GM13976 (cell line): Measurements from ENCODE around the gene STC2.

Experiments
- DNase-seq: peaks from one replicate; pipeline ENCODE4 v3.0.0; 2012; ENCODE audit warnings: low spot score
- in situ Hi-C: fragments of 300-500 bp; cut with MboI; formaldehyde crosslinking; loops from one replicate; pipeline ENCODE4 v1.12.0; 2022; ENCODE audit warnings: low sequenced_read_pairs, mixed read lengths, inconsistent platforms; ENCODE audit not compliant: unreplicated experiment
- TF ChIP-seq, protein P1 (sequence below): IDR thresholded peaks from 2 replicates; pipeline ENCODE4 v1.5.1; 2012; ENCODE audit warnings: borderline replicate concordance, mild to moderate bottlenecking; ENCODE audit not compliant: insufficient read depth; ENCODE audit errors: extremely low read depth, missing control alignments, control extremely low read depth

The STC2 gene

DNA sequence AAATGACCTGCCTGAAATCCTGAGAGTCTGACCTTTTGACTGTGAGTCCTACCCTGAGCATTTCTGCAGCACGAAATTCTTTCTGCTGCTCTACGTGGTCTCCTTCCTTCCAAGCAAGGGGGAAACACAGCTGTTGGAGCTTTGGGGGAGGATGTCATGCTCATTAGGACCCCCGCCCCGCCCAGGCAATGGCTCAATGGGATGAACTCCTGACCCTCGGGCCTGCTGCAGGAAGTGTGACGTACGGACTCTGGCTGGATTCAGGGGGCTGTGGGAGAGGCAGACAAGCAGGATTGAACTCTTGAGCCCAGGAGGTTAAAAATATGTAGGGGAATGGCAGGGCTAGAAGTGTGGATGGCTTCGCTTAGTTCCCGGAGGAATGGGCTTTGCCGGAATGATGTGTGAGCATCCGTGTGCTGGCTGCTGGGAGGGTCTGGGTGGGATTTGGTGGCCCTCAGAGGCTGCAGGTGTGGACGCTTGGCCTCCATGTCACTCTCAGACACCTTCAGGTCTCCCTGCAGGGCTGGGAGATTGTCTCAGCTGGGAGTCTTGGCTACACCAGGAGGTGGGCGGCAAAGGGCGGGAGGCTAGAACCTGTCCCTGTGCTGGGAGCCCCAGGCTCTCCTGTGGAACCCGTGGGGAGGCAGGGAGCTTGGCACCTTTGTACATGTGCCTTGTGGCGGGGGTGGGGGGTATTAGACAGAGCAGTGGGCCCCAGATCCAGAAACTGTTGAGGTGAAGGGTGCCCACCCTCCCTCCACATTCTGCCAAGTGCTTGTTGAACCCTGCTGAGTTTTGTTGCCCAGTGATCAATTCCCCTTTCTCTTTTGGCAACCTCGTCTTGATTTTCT, 26.3 kb downstream of the STC2 start:
- TF ChIP-seq, protein P1, sequence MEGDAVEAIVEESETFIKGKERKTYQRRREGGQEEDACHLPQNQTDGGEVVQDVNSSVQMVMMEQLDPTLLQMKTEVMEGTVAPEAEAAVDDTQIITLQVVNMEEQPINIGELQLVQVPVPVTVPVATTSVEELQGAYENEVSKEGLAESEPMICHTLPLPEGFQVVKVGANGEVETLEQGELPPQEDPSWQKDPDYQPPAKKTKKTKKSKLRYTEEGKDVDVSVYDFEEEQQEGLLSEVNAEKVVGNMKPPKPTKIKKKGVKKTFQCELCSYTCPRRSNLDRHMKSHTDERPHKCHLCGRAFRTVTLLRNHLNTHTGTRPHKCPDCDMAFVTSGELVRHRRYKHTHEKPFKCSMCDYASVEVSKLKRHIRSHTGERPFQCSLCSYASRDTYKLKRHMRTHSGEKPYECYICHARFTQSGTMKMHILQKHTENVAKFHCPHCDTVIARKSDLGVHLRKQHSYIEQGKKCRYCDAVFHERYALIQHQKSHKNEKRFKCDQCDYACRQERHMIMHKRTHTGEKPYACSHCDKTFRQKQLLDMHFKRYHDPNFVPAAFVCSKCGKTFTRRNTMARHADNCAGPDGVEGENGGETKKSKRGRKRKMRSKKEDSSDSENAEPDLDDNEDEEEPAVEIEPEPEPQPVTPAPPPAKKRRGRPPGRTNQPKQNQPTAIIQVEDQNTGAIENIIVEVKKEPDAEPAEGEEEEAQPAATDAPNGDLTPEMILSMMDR, result no peak
- in situ Hi-C loops, result loop anchor here (25.0 kb wide), 1 partner anchor 260 kb away; no protein-coding TSS in a partner anchor
- no peak for DNase-seq

DNA sequence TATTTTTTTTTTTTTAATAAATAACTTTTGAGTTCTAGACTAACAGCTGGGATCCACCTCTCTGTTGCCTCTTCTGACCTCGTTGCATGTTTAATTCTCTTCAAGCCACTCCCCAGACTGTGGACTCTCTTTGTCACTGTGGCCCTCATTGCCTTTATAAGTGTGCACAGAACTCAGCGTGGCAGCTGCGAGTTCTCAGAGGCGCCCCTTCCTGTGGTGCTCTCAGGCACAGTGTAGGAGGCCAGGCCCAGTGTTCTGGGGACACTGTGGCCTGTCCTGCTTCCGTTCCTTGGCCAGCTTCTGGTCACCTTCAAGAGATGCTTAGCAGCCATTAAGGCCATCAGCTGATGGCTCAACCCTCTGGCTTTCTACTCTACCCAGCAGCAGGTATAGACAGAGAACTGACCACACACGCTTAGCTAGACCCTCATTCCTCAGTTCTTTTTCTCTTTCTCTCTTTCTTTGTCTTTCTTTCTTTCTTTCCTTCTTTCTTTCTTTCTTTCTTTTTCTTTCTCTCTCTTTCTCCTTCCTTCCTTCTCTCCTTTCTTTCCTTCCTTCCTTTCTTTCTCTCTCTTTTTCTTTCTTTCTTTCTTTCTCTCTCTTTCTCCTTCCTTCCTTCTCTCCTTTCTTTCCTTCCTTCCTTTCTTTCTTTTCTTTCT, 27.7 kb downstream of the STC2 start:
- TF ChIP-seq, protein P1, result no peak
- in situ Hi-C loops, result loop anchor here (25.0 kb wide), 1 partner anchor 262 kb away; no protein-coding TSS in a partner anchor

DNA sequence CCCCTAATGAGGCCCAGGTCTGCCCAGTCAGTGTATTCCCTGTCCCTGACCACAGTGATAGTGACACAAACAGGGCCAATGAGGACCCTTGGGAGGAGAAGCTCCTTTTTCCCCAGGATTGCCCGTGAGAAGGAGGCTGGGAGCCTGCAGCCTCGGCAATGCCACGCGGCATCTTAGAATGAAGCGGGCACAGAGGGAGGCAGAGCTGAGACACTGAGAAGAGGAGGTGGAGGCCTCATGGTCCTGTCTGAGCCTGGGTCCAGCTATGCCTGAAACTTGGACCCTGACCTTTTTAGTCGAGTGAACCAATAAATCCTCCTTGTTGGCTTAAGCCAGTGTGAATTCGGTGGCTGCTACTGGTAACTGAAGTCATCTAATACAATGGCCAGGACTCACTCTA, 28.4 kb downstream of the STC2 start:
- TF ChIP-seq, protein P1, result no peak
- in situ Hi-C loops, result loop anchor here (25.0 kb wide), 1 partner anchor 262 kb away; no protein-coding TSS in a partner anchor

More for the DNA sequence above, 27.7 kb downstream of the STC2 start:
- no peak for DNase-seq

DNA sequence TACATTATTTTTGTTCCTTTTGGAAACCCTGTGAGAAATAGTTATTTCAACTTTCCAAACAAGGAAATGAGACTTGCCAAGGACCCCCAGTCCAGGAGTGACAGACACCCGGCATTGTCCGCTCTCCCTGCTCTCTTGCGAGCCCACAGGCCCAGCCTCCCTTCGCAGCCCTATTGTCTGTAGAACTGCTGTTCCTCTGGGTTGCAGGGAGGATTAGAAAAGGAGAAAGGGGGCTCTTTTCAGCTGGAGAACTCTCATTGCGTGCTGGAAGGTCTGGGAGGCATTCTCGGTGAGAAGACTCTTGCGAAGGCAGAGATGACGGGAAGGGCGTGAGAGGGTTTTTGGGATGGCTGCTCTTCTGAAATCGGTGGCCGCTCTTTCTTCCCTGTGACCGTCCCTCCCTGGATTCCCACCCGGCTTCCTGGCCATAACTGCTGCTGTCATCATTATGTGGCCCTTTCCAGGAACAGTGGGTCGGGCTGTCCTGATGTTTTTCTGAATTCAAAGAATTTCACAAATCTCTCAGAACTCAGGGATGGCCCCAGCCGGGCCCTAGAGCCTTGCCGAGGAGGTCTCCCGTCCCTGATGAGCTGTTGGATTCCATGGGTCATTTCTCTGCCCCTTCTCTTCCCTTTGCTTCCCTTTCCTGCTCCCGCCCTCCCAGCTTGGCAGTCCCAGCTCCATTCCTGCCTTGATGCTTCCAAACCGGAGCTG, 29.8 kb downstream of the STC2 start:
- in situ Hi-C loops, result no loop called here
- TF ChIP-seq, protein P1, result no peak
- DNase-seq, result no peak

More for the DNA sequence above, 28.4 kb downstream of the STC2 start:
- DNase-seq, result no peak

- TF ChIP-seq, protein P1, result no peak
- no peak for DNase-seq
- in situ Hi-C loops, result no loop called here
Measured at GRCh38 chr5:173297813-173298212, 30.4 kb downstream of the STC2 start.
